LNCaP clone FGC (cell line): Measurements from ENCODE around the gene B4GALNT1.
A peak's percentile ranks its signal among the peaks of the same experiment; 100 is the strongest.

Experiments
- DNase-seq: peaks from one replicate; pipeline ENCODE4 v3.0.0-alpha.2; 2011; ENCODE audit warnings: low read depth
- H3K4me3 ChIP-seq: 2 replicates; pipeline ENCODE4 v1.5.1; 2011; ENCODE audit warnings: mild to moderate bottlenecking, low read depth, low read length, control low read depth
- CTCF ChIP-seq: IDR thresholded peaks from 2 replicates; pipeline ENCODE4 v1.5.1; 2012; ENCODE audit warnings: mild to moderate bottlenecking; ENCODE audit not compliant: control insufficient read depth, insufficient read depth; ENCODE audit errors: extremely low read depth

Gene B4GALNT1

GRCh38 chr12:57609101-57609780 is 23.8 kb downstream of the B4GALNT1 start:
- DNase-seq: no peak
- TF ChIP-seq CTCF: no peak
- no peak overlapping the region for H3K4me3 ChIP-seq

GRCh38 chr12:57607958-57608663 is 24.9 kb downstream of the B4GALNT1 start:
- TF ChIP-seq CTCF: no peak
- no peak overlapping the region for H3K4me3 ChIP-seq
- DNase-seq: no peak

GRCh38 chr12:57606821-57607220 is 26.2 kb downstream of the B4GALNT1 start:
- no peak overlapping the region for H3K4me3 ChIP-seq
- TF ChIP-seq CTCF: no peak
- DNase-seq: no peak

- H3K4me3 ChIP-seq: no peak overlapping the region
- no peak for DNase-seq
- no peak for TF ChIP-seq CTCF
These were observed 26.6 kb downstream of the B4GALNT1 start for GRCh38 chr12:57606399-57606798.

GRCh38 chr12:57605811-57606311 is 27.1 kb downstream of the B4GALNT1 start:
- no peak overlapping the region for H3K4me3 ChIP-seq
- DNase-seq: no peak
- no peak for TF ChIP-seq CTCF

- no peak for DNase-seq
- peak overlapping the region; percentile 51 for H3K4me3 ChIP-seq
- no peak for TF ChIP-seq CTCF
These were observed 27.8 kb downstream of the B4GALNT1 start for GRCh38 chr12:57604992-57605810.
